ENCODE results near the gene RSPH9.

The RSPH9 gene

DNA sequence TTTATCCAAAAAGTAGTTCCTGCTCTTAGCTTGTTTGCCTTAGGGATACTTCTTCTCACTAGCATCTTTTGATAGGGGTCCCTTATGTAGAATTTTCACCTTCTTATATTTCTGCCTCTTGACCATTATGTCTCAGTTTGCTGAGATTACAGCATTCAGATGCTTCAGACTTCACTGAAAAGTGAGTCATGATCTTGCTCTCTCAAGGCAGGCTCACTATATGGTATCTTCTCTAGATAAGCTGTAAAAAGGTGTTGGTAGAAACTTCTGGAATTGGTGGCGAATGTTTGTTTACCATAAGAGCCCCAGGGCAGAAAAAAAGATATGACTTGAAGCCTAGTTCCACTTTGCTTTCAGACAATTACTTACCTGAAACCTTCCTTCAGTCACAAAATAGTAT is 35.4 kb upstream of the RSPH9 start:
- no peaks in the 10 kb centered on the region for H3K9me2 ChIP-seq (replicated peaks; ENCODE audit: control insufficient read depth, low read length)
- peaks cover 13% of the 10 kb centered on the region for H3K4me1 ChIP-seq (ENCODE audit: control insufficient read depth, low read length)
- H3K79me2 ChIP-seq (ENCODE audit: control insufficient read depth, low read length) = peaks cover 3% of the 10 kb centered on the region
- no peaks in the 10 kb centered on the region for H3K9me3 ChIP-seq (ENCODE audit: control insufficient read depth, insufficient read depth, low read length)
- no peaks in the 10 kb centered on the region for H3K27me3 ChIP-seq (ENCODE audit: control insufficient read depth, low read length)
- no peaks in the 10 kb centered on the region for H4K20me1 ChIP-seq (ENCODE audit: control insufficient read depth, insufficient read depth, low read depth, low read length)
- H3F3A ChIP-seq (ENCODE audit: control insufficient read depth, insufficient read depth) = peaks cover 21% of the 10 kb centered on the region
- no peak overlapping the region for H3K4me2 ChIP-seq (ENCODE audit: low read length)
- H3K4me3 ChIP-seq (ENCODE audit: low read length) = no peak overlapping the region
- no peak overlapping the region for H3K27ac ChIP-seq (ENCODE audit: low read depth, low read length)
- no peak for TF ChIP-seq CTCF (IDR thresholded peaks at IDR 0.05; ENCODE audit: low read depth, low read length, poor library complexity, severe bottlenecking)
- no peak for TF ChIP-seq EZH2phosphoT487 (IDR thresholded peaks at IDR 0.05; ENCODE audit: borderline replicate concordance, low read length)
- H3K36me3 ChIP-seq (ENCODE audit: control insufficient read depth, low read length) = peaks cover 89% of the 10 kb centered on the region

- Histone ChIP-seq H3K79me2 (ENCODE audit: control insufficient read depth, low read length) (peaks cover 3% of the 10 kb centered on the region), H3F3A (ENCODE audit: control insufficient read depth, insufficient read depth) (peaks cover 22% of the 10 kb centered on the region), H3K36me3 (ENCODE audit: control insufficient read depth, low read length) (peaks cover 88% of the 10 kb centered on the region)
Observed at GRCh38 chr6:43610431-43610830, 34.4 kb upstream of the RSPH9 start.

DNA sequence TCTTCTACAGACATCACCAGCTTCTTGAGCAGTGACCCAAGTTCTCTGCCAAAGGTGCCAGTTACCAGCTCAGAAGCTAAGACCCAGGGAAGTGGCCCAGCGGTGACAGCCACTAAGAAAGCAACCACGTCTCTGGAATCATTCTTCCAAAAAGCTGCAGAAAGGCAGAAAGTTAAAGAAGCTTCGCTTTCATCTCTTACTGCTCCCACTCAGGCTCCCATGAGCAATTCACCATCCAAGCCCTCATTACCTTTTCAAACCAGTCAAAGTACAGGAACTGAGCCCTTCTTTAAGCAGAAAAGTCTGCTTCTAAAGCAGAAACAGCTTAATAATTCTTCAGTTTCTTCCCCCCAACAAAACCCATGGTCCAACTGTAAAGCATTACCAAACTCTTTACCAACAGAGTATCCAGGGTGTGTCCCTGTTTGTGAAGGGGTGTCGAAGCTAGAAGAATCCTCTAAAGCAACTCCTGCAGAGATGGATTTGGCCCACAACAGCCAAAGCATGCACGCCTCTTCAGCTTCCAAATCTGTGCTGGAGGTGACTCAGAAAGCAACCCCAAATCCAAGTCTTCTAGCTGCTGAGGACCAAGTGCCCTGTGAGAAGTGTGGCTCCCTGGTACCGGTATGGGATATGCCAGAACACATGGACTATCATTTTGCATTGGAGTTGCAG is 31.0 kb upstream of the RSPH9 start:
- H3K4me1 ChIP-seq (ENCODE audit: control insufficient read depth, low read length) = peaks cover 4% of the 10 kb centered on the region
- TF ChIP-seq CTCF (IDR thresholded peaks at IDR 0.05; ENCODE audit: low read depth, low read length, poor library complexity, severe bottlenecking) (no peak), EZH2phosphoT487 (IDR thresholded peaks at IDR 0.05; ENCODE audit: borderline replicate concordance, low read length) (no peak)
- H3K4me3 ChIP-seq (ENCODE audit: low read length) = no peak overlapping the region
- no peak overlapping the region for H3K27ac ChIP-seq (ENCODE audit: low read depth, low read length)
- no peaks in the 10 kb centered on the region; the same call in 1 of the 2 replicates for H3K79me2 ChIP-seq (ENCODE audit: control insufficient read depth, low read length)
- H3K27me3 ChIP-seq (ENCODE audit: control insufficient read depth, low read length) = no peaks in the 10 kb centered on the region
- no peaks in the 10 kb centered on the region for H3K9me2 ChIP-seq (replicated peaks; ENCODE audit: control insufficient read depth, low read length)
- H3K9me3 ChIP-seq (ENCODE audit: control insufficient read depth, insufficient read depth, low read length) = no peaks in the 10 kb centered on the region
- H3K36me3 ChIP-seq (ENCODE audit: control insufficient read depth, low read length) = peaks cover 66% of the 10 kb centered on the region
- H3K4me2 ChIP-seq (ENCODE audit: low read length) = no peak overlapping the region
- H3F3A ChIP-seq (ENCODE audit: control insufficient read depth, insufficient read depth) = peaks cover 15% of the 10 kb centered on the region
- no peaks in the 10 kb centered on the region for H4K20me1 ChIP-seq (ENCODE audit: control insufficient read depth, insufficient read depth, low read depth, low read length)

More at GRCh38 chr6:43610431-43610830, 34.4 kb upstream of the RSPH9 start:
- H3K4me2 ChIP-seq (ENCODE audit: low read length) = no peak overlapping the region
- H3K9me3 ChIP-seq (ENCODE audit: control insufficient read depth, insufficient read depth, low read length) = no peaks in the 10 kb centered on the region
- no peak overlapping the region for H3K4me3 ChIP-seq (ENCODE audit: low read length)
- TF ChIP-seq CTCF (IDR thresholded peaks at IDR 0.05; ENCODE audit: low read depth, low read length, poor library complexity, severe bottlenecking) (no peak), EZH2phosphoT487 (IDR thresholded peaks at IDR 0.05; ENCODE audit: borderline replicate concordance, low read length) (no peak)
- no peaks in the 10 kb centered on the region for H4K20me1 ChIP-seq (ENCODE audit: control insufficient read depth, insufficient read depth, low read depth, low read length)
- H3K27me3 ChIP-seq (ENCODE audit: control insufficient read depth, low read length) = no peaks in the 10 kb centered on the region
- no peak overlapping the region for H3K27ac ChIP-seq (ENCODE audit: low read depth, low read length)
- H3K4me1 ChIP-seq (ENCODE audit: control insufficient read depth, low read length) = peaks cover 13% of the 10 kb centered on the region
- no peaks in the 10 kb centered on the region for H3K9me2 ChIP-seq (replicated peaks; ENCODE audit: control insufficient read depth, low read length)

Data from DOHH2 (cell line).